ENCODE measurements around the gene APEH.

DNA sequence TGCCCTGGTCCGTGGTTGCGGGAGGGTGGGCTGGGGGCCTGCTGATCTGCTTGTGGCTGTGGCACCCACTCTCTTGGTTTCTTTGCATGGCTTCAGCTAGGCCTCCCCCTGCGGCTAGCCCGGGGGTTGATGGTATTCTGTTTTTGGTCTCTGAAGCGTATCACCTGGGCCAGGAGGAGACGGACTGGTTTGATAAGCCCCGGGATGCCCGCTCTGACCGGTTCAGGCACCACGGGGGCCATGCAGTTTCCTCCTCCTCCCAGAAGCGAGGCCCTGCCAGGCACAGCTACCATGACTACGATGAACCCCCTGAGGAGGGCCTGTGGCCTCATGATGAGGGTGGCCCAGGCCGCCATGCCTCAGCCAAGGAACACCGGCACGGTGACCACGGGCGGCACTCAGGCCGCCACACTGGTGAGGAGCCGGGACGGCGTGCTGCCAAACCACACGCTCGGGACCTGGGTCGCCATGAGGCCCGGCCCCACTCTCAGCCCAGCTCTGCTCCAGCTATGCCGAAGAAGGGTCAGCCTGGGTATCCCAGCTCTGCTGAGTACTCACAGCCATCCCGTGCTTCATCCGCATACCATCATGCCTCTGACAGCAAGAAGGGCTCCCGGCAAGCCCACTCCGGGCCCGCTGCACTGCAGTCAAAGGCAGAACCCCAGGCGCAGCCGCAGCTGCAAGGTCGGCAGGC, 11.3 kb upstream of the APEH start:
- TF ChIP-seq FOSL1 (IDR thresholded peaks at IDR 0.05; ENCODE audit: low read depth), result no peak
- TF ChIP-seq, protein P1, sequence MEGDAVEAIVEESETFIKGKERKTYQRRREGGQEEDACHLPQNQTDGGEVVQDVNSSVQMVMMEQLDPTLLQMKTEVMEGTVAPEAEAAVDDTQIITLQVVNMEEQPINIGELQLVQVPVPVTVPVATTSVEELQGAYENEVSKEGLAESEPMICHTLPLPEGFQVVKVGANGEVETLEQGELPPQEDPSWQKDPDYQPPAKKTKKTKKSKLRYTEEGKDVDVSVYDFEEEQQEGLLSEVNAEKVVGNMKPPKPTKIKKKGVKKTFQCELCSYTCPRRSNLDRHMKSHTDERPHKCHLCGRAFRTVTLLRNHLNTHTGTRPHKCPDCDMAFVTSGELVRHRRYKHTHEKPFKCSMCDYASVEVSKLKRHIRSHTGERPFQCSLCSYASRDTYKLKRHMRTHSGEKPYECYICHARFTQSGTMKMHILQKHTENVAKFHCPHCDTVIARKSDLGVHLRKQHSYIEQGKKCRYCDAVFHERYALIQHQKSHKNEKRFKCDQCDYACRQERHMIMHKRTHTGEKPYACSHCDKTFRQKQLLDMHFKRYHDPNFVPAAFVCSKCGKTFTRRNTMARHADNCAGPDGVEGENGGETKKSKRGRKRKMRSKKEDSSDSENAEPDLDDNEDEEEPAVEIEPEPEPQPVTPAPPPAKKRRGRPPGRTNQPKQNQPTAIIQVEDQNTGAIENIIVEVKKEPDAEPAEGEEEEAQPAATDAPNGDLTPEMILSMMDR (IDR thresholded peaks at IDR 0.05 in 2 of 3, conservative IDR thresholded peaks at IDR 0.05 in 1 of 3; ENCODE audit: borderline replicate concordance in 1 of 3, insufficient read depth in 1 of 3, low read depth in 2 of 3, low read length in 2 of 3), result no peak
- TF ChIP-seq RAD21 (IDR thresholded peaks at IDR 0.05; ENCODE audit: low read depth), result no peak
- TF ChIP-seq POLR2A (IDR thresholded peaks at IDR 0.05; ENCODE audit: borderline replicate concordance, extremely low read depth, insufficient read depth, insufficient read length), result no peak
- TF ChIP-seq EZH2 (IDR thresholded peaks at IDR 0.05), result no peak

All from HCT116 (cell line).